Activated CD8-positive, alpha-beta memory T cell treated with anti-CD3 and anti-CD28 coated beads, Interleukin-2, amount 50 U/mL, for 24 hours (primary cell): ENCODE results near the gene FSCN2.
"Not testable (repeated sequence)": the region's sequence is repeated elsewhere in the genome, so short reads cannot be mapped to it uniquely, and the experiment has no call there.

ENCODE experiments used
- DNase-seq: peaks from one replicate; pipeline ENCODE4 v3.0.0-alpha.2; 2020; ENCODE audit errors: extremely low read depth

The FSCN2 gene

DNA sequence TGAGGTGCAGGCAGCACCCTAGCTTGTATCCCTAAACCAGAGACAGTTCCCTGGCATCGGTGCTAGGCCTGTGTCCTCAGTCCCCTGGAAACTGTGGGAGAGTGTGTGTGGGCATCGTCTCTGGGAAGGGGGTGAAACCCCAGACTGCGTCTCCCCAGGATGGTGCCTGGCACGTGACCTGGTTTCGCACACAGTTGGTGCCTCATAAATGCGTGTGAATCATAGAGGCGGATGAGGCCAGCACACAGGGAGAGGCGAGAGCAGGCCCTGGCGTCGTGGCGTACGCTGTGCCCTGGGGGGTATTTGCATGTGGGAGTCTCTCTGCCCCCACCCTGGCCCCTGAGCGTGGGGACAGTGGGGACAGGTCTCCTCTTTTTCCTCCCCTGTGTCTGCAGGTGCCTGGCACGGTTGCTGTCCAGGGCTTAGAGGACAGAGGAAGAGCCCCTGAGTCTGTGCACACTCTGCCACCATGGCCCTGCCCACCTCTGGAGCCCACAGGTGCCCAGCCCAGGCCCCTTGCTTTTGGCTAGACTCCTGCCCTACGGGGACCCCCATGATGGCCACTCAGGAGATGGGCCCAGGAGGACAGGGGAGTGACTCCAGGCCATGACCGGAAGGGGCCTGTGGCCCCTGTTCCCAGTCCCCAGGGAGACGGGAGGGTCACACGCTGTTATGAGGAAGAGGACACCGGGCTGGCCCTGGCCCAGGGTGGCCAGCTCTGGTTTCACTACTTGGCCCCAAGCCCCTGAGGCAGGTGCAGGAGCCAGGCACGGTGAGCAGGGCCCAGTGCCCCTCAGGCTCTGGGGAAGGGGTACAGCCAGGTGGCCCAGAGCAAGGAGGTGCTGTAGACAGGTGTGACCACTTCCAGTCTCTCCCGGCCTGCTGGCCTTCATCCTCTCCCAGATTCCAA lies 1.3 kb upstream of the FSCN2 start:
- no peak for DNase-seq

DNA sequence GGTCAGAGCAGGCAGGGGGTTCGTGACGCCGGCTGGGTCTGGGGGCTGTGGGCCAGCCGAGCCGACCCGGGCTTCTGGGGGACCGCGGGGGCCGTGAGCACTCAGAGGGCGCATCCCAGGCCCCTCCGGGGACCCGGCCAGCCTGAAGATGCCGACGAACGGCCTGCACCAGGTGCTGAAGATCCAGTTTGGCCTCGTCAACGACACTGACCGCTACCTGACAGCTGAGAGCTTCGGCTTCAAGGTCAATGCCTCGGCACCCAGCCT lies 140 bp downstream of the FSCN2 start:
- no peak for DNase-seq

DNA sequence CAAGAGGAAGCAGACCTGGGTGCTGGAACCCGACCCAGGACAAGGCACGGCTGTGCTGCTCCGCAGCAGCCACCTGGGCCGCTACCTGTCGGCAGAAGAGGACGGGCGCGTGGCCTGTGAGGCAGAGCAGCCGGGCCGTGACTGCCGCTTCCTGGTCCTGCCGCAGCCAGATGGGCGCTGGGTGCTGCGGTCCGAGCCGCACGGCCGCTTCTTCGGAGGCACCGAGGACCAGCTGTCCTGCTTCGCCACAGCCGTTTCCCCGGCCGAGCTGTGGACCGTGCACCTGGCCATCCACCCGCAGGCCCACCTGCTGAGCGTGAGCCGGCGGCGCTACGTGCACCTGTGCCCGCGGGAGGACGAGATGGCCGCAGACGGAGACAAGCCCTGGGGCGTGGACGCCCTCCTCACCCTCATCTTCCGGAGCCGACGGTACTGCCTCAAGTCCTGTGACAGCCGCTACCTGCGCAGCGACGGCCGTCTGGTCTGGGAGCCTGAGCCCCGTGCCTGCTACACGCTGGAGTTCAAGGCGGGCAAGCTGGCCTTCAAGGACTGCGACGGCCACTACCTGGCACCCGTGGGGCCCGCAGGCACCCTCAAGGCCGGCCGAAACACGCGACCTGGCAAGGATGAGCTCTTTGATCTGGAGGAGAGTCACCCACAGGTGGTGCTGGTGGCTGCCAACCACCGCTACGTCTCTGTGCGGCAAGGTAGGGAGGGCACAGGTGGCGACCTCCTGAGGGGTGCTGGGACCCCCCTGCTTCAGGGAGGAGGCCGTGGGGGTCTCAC lies 667 bp downstream of the FSCN2 start:
- DNase-seq = no peak

DNA sequence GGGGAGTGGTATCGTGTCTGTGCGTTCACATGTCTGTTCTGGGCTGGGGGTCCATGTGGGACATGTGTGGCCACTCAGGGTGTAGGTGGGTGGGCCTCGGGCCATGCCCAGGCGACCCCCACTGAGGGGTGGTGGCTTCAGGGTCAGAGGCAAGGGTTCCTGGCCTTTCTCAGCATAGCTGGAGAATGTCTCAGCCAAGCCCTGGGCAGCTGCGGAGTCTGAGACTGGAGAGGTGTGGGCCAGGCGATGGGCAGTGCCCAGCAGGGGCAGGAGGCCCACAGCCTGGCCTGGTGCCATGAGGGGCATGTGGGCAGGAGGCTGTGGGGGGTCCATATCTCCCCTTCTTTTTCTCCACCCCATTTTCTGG lies 1.2 kb downstream of the FSCN2 start:
- DNase-seq = no peak

DNA sequence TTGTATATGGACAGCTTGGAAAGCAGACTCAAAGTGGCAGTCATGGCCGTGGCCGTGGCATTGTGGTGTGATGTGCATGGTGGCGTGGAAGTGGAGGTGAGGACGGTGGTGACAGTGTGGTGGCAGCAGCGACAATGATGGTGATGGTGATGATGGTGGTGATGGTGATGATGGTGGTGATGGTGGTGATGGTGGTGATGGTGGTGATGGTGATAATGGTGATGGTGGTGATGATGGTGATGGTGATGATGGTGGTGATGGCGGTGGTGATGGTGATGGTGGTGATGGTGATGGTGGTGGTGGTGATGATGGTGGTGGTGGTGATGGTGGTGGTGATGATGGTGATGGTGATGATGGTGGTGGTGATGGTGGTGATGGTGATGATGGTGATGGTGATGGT lies 2.8 kb downstream of the FSCN2 start:
- not testable (repeated sequence) for DNase-seq

DNA sequence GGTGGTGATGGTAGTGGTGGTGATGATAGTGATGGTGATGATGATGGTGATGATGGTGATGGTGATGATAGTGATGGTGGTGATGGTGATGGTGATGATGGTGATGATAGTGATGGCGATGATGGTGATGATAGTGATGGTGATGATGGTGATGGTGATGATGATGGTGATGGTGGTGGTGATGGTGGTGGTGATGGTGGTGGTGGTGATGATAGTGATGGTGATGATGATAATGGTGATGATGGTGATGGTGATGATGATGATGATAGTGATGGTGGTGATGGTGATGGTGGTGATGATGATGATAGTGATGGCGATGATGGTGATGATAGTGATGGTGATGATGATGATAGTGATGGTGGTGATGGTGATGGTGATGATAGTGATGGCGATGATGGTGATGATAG lies 3.8 kb downstream of the FSCN2 start:
- DNase-seq = not testable (repeated sequence)

DNA sequence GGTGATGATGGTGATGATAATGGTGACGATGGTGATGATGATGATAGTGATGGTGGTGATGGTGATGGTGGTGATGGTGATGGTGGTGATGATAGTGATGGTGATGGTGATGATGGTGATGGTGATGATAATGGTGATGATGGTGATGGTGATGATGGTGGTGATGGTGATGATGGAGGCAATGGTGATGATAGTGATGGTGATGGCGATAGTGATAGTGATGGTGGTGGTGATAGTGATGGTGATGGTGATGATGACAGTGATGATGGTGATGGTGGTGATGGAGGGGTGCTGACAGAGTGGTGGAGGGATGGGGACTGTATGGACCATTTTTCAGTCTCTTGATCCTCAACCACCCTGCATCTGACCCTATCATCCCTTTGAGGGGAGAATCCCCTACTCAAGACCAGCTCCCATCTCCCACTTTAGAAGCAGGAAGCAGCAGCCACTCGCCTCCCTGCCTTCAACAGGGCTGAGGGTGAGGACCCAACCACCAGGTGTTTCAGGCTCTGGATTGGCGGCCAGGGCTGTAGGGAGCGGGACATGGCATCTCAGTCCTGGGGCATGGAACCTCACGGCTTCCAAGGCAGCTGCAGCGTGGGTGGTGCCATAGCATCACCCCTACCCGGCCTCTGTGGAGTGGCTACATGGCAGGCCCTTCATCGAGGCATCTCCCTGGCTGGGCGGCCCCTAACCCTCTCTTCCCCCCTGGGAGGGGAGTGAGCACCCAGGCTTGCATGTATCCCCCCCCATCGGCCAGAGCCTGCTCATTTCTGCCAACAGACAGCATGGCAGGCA lies 4.5 kb downstream of the FSCN2 start:
- no peak for DNase-seq

DNA sequence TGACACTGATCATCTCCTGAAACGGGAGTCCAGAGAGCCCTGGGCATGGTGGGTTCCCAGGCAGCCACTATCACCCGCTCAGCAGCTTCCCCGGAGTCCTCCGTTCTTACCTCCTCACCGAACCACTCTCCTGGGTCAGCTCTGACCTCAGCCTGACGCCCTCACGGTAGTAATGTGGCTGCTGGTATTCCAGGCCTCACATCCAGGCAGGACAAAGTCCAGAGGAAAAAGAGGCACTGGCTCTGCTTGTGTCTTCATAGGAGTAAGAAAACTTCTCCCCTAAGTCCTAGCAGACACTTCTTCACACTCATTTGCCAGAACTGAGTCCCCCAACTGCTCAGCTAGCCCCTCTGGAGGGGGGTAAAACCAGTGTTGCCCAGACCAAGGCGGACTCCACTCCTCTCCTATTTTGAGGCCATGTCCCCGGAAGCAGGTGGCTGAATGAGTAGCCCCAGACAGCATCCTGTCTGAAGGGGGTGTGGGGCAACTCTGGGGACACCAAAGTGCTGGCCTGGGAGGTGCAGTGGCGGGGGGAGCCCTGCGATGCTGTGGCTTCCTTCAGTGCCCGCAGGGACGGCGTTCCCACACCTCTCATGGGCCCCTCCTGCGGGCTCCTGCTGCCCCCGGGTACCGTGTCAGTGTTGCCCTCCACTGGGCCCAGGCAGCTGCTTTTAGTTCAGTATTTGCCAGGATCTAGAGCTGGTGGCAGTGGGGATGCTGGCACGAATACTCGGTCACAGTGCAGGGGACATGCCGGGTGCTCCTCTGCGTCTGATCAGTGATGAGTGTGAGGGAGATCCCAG lies 5.4 kb downstream of the FSCN2 start:
- DNase-seq = no peak

DNA sequence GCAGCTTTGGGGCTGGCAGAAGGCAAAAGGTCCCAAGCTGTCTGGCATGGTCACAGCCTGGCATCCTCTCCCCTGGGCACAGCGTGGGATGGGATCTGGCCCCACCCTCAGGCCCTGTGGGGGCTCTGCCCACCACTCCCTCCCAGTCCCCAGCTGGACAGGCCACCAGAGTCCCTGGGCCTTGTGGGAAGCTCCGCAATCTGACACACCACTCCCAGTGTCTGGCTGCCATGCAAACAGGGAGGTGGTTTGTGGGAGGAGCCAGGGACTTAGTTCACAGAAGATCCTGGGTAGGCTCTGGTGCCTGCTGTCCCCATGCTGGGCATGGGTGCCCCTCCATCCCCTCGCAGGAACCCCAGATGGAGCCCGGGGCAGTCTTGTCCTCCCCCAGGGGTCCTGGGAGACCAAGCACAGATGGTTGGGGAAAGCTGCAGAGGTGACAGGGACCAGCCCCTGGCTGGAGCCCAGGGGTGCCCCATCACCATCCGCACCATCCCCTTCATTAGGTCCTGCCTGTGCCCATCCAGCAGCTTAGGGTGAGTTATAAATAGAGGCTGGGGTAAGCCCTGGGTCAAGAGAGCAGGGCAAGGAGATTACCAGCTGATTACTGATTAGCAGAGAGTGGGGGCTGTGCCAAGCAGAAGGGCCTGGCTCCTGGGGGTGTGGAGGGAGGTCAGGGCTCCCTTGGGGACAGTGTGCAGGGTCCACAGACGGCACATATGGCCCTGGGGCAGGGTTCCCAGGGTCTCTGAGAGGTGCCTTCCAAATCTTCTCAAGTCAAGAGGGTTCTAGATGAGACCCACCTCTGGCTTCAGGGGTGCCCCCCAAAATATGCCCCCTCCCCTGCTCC lies 6.2 kb downstream of the FSCN2 start:
- DNase-seq = no peak

DNA sequence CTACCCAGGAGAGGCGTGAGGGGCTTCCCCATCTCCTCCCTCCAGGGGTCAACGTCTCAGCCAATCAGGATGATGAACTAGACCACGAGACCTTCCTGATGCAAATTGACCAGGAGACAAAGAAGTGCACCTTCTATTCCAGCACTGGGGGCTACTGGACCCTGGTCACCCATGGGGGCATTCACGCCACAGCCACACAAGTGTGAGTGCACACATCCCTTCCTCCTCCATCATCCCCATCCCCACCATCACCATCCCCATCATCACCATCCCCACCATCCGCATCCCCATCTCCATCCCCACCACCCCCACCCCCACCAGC lies 6.8 kb downstream of the FSCN2 start:
- DNase-seq = no peak

DNA sequence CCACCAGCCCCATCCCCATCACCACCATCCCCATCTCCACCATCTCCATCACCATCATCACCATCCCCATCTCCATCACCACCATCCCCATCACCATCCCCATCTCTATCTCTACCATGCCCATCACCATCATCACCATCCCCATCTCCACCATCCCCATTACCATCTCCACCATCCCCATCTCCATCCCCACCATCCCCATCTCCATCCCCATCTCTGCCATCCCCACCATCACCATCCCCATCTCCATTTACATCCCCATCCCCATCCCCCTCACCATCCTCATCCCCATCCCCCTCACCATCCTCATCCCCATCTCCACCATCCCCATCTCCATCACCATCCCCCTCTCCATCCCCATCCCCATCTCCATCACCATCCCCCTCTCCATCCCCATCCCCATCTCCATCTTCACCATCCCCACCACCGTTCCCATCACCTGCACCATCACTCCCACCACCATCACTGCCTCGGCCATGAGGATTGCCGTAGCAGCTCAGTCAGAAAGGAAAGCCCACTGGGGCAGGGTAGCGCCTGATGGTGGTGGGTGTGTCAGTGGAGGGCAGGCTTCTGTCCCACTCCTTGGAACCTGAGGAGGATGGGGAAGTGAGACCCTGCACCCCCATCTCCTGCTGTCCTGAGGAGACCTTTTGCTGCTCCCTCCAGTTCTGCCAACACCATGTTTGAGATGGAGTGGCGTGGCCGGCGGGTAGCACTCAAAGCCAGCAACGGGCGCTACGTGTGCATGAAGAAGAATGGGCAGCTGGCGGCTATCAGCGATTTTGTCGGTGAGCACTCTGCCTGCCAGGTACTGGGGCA lies 7.5 kb downstream of the FSCN2 start:
- DNase-seq = no peak

DNA sequence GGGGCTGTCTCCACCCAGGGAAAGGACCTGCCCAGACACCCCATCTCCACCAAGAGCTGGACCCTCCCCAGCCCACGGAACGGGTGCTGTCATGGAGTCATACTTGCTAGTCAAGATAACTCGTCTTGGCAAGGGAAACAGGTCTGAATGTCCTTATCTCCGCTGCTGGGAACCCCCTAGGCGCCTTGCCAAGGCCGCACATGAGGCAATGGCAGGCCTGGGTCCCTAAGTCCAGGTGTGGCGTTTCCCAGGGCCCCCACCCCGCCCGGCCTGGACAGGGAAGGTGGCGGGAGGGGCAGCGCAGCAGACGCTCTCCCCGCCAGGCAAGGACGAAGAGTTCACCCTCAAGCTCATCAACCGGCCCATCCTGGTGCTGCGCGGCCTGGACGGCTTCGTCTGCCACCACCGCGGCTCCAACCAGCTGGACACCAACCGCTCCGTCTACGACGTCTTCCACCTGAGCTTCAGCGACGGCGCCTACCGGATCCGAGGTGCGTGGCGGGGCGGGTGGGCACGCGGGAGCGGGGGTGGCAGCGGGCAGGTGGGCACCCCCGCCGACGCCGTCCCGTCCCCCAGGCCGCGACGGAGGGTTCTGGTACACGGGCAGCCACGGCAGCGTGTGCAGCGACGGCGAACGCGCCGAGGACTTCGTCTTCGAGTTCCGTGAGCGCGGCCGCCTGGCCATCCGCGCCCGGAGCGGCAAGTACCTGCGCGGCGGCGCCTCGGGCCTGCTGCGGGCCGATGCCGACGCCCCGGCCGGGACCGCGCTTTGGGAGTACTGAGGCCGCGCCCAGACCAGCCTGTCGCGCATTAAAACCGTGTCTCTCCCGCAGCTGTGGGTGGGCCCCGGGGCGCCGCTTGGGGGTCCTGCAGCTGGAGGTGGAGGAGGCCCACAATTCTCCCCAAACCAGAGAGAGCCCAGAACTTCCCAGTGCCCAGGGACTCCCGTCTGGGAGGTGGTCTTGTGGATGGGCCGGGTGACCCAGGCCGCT lies 8.4 kb downstream of the FSCN2 start:
- no peak for DNase-seq

DNA sequence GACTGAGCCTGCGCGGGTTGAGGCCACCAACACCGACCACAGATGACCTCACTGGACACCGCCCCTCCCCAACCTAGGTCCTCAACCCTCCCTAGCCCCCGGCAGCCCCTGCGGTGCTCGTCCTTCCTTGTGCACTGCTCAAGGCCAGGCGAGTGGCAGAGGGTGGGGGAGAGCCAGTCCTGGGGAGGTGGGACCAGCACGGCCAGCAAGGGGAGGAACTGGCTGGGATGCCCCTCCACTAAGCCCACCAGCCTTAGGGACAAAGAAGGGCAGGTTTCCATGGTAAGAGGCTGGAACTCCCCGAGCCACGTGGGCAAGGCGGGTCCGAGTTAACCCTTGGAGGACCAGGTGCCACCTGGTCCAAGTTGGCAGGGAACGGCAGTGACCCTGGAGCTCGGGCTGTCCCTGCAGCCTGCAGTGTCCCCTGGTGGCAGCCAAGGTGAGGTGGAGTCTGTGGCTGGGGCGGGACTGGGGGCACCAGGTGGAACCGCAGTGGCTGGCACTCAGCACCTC lies 9.2 kb downstream of the FSCN2 start:
- no peak for DNase-seq

DNA sequence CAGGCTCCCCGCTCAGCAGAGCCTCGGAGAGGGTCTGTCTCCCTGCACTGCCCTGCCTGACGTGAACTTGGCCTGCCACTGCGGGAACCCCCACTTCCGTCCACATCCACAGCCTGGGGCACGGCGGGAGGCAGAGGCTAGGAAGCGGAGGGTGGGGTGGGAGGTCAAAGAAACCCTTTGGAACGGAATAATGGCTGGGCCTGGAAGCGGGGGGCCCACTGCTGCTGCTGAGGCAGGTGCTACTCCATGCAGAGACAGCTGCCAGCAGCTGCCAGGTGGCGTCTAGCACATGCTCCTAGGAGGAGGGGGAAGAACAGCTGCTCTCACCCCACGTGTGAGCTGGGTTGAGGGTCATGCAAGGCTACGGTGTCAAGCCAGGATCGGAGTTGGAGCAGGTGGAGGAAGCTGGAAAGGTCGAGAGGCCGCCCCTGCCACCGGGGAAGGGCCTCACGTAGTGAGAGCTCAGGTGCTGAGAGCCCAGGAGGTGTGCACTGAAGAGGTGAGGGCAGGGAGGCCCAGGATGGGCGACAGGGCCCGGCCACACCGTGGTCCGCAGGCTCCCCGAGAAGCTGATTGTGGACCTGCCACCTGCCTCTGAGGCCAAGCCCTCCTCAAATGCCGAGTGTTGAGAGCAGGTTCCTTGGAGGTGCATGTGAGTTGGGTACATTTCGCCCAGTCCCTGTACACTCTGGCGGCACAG lies 9.8 kb downstream of the FSCN2 start:
- DNase-seq = no peak

DNA sequence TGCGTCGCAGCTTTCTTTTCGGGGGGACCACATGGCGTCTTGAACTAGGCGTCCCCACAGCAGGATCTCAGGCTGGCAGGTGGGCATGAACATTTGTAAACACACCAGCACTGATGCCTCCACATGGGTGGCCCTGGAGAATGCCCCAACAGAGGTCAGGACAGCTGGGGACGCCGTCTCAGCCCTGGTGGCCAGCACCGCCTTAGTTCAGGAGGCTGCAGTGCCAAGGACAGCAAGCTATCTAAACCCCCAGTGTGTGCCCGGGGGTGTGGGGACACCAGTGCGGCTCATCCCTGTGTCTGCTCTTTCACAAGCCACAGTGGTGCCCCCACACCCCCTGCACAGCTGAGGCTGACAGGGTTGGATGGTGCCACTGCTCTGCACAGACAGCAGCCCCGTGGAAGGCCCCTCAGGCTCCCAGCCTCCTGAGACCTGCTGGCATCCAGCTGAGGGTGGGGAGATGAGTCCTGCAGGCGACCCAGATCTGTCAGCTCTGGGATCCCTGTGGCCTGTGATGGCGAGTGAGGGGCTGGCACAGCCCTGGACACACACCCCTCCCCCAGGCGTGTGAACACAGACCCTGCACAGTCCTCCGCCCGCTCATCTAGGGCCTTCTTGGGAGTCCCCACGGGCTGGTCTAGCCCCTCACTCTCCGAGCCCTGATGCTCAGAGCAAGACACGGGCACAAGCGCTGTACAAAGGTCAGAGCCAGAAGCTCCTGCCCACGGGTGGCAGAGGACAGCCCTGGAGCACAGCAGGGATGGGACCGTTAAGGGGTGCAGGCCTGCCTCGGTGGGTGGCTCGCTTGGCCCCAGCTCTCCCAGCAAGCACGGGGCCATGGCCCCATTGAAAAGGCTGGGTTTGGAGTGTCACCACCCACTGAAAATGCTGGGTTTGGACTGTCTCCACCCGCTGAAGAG lies 10.7 kb downstream of the FSCN2 start:
- DNase-seq = no peak

DNA sequence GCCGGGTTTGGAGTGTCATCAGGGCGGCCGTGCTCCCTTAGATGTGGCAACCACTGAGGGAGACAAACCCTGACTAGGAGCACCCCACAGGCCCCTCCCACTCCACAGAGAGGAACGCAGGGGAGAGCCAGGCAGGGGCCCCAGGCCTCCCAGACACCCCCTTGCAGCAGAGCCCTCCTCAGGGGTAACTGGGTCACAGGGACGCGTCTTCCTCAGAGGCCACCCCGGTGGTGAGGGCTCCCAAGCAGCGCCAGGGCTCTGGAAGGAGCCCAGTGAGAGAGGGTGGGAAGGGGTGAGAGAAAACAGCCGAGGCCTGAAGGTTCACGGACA lies 11.4 kb downstream of the FSCN2 start:
- DNase-seq = no peak
